ENCODE results near the gene ZNF385A. TPM values are rescaled to one million over a fixed set of nuclear protein-coding genes. Genes with fewer than 3 reads are reported as not detected.
A peak's percentile ranks its signal among the peaks of the same experiment; 100 is the strongest.
"Not testable (repeated sequence)": the region's sequence is repeated elsewhere in the genome, so short reads cannot be mapped to it uniquely, and the experiment has no call there.

ZNF385A gene
- total RNA-seq, 4 donors from 2014 or later, result 24.2 to 38.9 (median 29.3) TPM

GRCh38 chr12:54328595-54329337 is 55.8 kb downstream of the ZNF385A start:
- H3K27ac ChIP-seq, result peak overlapping the region in 1 of 3 donors; percentile 60
- H3K4me3 ChIP-seq (replicated peaks in 1 of 3), result no peak overlapping the region
- WGBS, 2 donors, result 79 to 83% methylated on average over 6 of the region's 6 CpGs
- intact Hi-C loops (cut with DNase I), result loop anchor here (5.0 kb wide), 1 partner anchor 36 kb away; no protein-coding TSS in a partner anchor
- TF ChIP-seq CTCF (IDR thresholded peaks at IDR 0.05) (no peak), POLR2A (IDR thresholded peaks at IDR 0.05) (no peak)
- no peaks in the 10 kb centered on the region for H3K36me3 ChIP-seq
- peaks cover 26 to 36% of the 10 kb centered on the region in 2 donors for H3K4me1 ChIP-seq
- no peaks in the 10 kb centered on the region for H3K27me3 ChIP-seq
- H3K9me3 ChIP-seq, result no peaks in the 10 kb centered on the region
- no peak for DNase-seq

GRCh38 chr12:54325442-54326109 is 59.0 kb downstream of the ZNF385A start:
- H3K9me3 ChIP-seq, DNase-seq, H3K27me3 ChIP-seq, H3K36me3 ChIP-seq: not testable (repeated sequence)
- WGBS, 2 donors, result 51 to 55% methylated on average over 22 of the region's 22 CpGs
- H3K27ac ChIP-seq, result peak overlapping the region; percentile 66 to 90 (median 90)
- peaks cover 26 to 32% of the 10 kb centered on the region in 2 donors for H3K4me1 ChIP-seq
- H3K4me3 ChIP-seq (replicated peaks in 1 of 3), result peak overlapping the region; percentile 52 to 91 (median 61)
- intact Hi-C loops (cut with DNase I), result loop anchor here (5.0 kb wide), 1 partner anchor 33 kb away; no protein-coding TSS in a partner anchor

- Histone ChIP-seq H3K27ac (peak within 1 kb of the TSS; percentile 66 to 90 (median 90)), H3K9me3 (no peaks in the 10 kb centered on the region), H3K4me3 (replicated peaks in 1 of 3) (peak within 1 kb of the TSS; percentile 52 to 91 (median 61)), H3K36me3 (no peaks in the 10 kb centered on the region), H3K27me3 (no peaks in the 10 kb centered on the region), H3K4me1 (peaks cover 26 to 27% of the 10 kb centered on the region in 2 donors)
- peak; percentile 97 for DNase-seq
- TF ChIP-seq CTCF (IDR thresholded peaks at IDR 0.05) (peak in 5 of 6 experiments; percentile 58 to 83 (median 68)), POLR2A (IDR thresholded peaks at IDR 0.05) (peak; percentile 80 to 95)
- WGBS, 2 donors, result 2% methylated on average over 34 of the region's 34 CpGs
- intact Hi-C loops (cut with DNase I), result loop anchor here (5.0 kb wide), 1 partner anchor 33 kb away; no protein-coding TSS in a partner anchor
These were observed 59.7 kb downstream of the ZNF385A start, which contains the start of gene COPZ1 for GRCh38 chr12:54324617-54325441. COPZ1 (plus strand) TSS chr12:54325131; CDS start chr12:54325164, 33 bp downstream.

- H3K4me1 ChIP-seq, result peaks cover 5 to 8% of the 10 kb centered on the region in 2 donors
- H3K27me3 ChIP-seq, result no peaks in the 10 kb centered on the region
- no peak overlapping the region for H3K4me3 ChIP-seq (replicated peaks in 1 of 3)
- intact Hi-C loops (cut with DNase I), result no loop called here
- no peaks in the 10 kb centered on the region for H3K9me3 ChIP-seq
- no peak for DNase-seq
- no peak overlapping the region for H3K27ac ChIP-seq
- 89 to 92% methylated on average over 5 of the region's 5 CpGs for WGBS, 2 donors
- TF ChIP-seq POLR2A (IDR thresholded peaks at IDR 0.05), result no peak
- no peak for TF ChIP-seq CTCF (IDR thresholded peaks at IDR 0.05)
- H3K36me3 ChIP-seq, result no peaks in the 10 kb centered on the region
These were observed 63.2 kb downstream of the ZNF385A start for GRCh38 chr12:54321363-54321762.

MicroRNAs encoded within 50 kb of the gene (microRNA counts, 767-probe panel; counts per million panel counts)
- microRNA hsa-miR-148b-3p, result 3,766 to 6,886 counts per million in 2 donors

Small RNAs within 50 kb of the gene (microRNA-seq; reads per million reads assigned to microRNA genes)
- 257 reads per million, percentile 63 among the genes with 10 or more reads in this experiment for gene MIR148B

Small RNAs within 50 kb of the gene (small RNA-seq; reads per million reads assigned to genes)
- gene MIR148B, result 10.5 reads per million, percentile 92 among the genes with 10 or more reads in this experiment
- gene RN7SL744P, result not detected

Other genes with a start within 250 kb of the ZNF385A start
- gene SMUG1, start 195.7 kb downstream of the ZNF385A start, total RNA-seq, result 10 to 100 TPM; 33.6 to 44.2 (median 39.7) TPM
- gene CBX5, start 104.6 kb downstream of the ZNF385A start, total RNA-seq, result 10 to 100 TPM; 56.2 to 97.4 (median 87.1) TPM
- 100 to 1,000 TPM; 298 to 519 (median 435) TPM for gene HNRNPA1, start 104.0 kb downstream of the ZNF385A start, total RNA-seq
- 1 to 10 TPM in 1 of 4 donors, under 1 TPM in 3; 0.56 to 1.7 (median 0.61) TPM for gene NFE2, start 83.7 kb downstream of the ZNF385A start, total RNA-seq
- 100 to 1,000 TPM; 181 to 284 (median 236) TPM for gene COPZ1, start 59.6 kb downstream of the ZNF385A start, total RNA-seq
- gene GPR84, start 20.2 kb downstream of the ZNF385A start, total RNA-seq, result under 1 TPM in 2 of 4 donors, not detected in 2; 0.39 to 0.40 TPM
- gene ITGA5, start 34.5 kb upstream of the ZNF385A start, total RNA-seq, result 10 to 100 TPM; 40.3 to 64.5 (median 51.6) TPM
- 1 to 10 TPM in 1 of 4 donors, not detected in 3; 1.3 TPM for gene GTSF1, start 88.9 kb upstream of the ZNF385A start, total RNA-seq
- gene NCKAP1L, start 113.0 kb upstream of the ZNF385A start, total RNA-seq, result 10 to 100 TPM in 1 of 4 donors, 1 to 10 TPM in 3; 2.1 to 14.6 (median 7.9) TPM
- 1 to 10 TPM; 4.1 to 7.5 (median 5.0) TPM for gene PDE1B, start 164.9 kb upstream of the ZNF385A start, total RNA-seq
- gene PPP1R1A, start 203.9 kb upstream of the ZNF385A start, total RNA-seq, result 1 to 10 TPM; 1.2 to 4.6 (median 2.0) TPM

Measured in thyroid gland (tissue), 4 donors.